NCI-H1105 (cell line): ENCODE results near the gene TMCC1.
"Not testable (repeated sequence)": the region's sequence is repeated elsewhere in the genome, so short reads cannot be mapped to it uniquely, and the experiment has no call there.

ENCODE experiments used
- DNase-seq: peaks from one replicate; lab custom pipeline; 2025; lab: John Stamatoyannopoulos, UW

The TMCC1 gene

DNA sequence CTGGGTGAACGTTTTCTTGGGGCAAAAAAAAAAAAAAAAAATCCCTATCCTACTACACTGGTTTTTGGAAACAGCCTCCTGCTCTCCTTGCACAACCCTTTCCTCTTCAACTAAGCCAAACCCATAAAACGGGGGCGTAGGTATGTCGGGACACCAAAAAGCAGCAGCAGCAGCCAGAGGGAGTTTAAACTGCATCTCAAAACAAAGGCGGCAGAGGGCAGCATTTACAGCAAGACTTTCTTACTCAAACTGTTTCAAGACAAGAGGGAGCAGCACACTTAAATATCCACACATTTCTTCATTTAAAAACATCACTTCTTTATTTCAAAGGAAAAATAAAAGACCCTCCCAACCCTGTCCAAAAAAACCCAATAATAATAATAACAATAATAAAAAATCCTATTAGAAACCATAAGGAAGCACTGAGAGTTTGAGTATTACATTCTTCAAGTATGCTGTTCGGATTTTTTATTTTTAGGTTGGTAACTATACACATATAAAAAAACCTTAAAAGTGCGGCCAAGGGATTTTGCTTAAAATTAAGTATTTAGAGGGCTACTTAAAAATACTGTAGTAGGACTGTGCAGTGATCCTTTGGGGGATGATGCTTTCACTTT, 243.1 kb downstream of the TMCC1 start:
- DNase-seq, result no peak

DNA sequence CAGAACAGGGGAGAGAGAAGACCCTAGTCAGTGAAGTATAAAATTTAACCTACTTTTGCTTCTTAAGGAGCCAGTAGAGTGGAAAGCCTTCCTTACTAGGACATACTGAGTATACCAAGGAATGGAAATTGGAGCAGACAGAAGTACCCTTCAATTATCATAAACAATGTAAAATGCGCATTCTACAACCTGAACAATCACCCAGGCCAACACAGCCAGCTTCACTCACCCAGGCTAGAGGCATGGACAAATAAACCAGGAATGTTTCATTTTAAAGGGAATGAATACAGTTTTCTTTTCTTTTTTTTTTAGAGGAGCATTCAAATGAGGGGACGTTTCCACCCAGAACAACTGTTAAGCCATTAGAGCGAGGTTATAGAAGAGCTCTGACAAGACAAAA, 245.1 kb downstream of the TMCC1 start:
- no peak for DNase-seq

DNA sequence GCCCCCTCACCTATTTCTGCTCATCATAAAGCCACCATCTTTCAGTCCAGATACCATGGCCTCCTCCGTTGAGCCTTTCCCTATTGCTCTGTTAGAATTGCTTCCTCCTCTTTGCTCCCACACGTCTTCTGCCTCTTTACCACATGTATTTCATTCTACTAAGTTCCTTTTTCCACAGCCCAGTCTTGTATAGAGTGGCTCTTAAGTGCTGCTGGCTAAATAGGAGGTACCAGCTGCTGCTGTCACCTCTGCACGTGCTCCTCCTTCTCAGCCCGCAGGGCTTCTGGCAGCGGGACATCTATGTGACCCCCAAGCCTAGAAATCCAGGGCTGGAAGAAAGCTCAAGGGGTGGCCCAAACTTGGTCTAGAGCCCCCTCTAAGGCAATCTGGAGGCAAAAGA, 248.2 kb downstream of the TMCC1 start:
- DNase-seq, result no peak

- DNase-seq, result no peak
These were observed 248.7 kb downstream of the TMCC1 start for GRCh38 chr3:129644836-129645235.

DNA sequence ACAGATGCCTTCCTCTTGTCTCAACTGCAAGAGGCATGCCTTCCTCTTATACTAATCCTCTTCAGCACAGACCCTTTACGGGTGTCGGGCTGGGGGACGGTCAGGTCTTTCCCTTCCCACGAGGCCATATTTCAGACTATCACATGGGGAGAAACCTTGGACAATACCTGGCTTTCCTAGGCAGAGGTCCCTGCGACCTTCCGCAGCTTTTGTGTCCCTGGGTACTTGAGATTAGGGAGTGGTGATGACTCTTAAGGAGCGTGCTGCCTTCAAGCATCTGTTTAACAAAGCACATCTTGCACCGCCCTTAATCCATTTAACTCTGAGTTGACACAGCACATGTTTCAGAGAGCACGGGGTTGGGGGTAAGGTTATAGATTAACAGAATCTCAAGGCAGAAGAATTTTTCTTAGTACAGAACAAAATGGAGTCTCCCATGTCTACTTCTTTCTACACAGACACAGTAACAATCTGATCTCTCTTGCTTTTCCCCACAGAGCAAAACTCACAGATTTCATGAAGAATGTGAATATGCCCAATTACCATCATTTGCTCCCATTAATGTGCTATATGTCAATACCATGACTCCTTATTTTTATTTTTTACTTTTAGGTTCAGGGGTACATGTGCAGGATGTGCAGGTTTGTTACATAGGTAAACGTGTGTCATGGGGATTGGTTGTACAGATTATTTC, 251.8 kb downstream of the TMCC1 start:
- not testable (repeated sequence) for DNase-seq

GRCh38 chr3:129640985-129641384, 252.5 kb downstream of the TMCC1 start:
- not testable (repeated sequence) for DNase-seq

GRCh38 chr3:129638481-129638880, 255.0 kb downstream of the TMCC1 start:
- no peak for DNase-seq

GRCh38 chr3:129636082-129636481, 257.4 kb downstream of the TMCC1 start:
- no peak for DNase-seq

DNA sequence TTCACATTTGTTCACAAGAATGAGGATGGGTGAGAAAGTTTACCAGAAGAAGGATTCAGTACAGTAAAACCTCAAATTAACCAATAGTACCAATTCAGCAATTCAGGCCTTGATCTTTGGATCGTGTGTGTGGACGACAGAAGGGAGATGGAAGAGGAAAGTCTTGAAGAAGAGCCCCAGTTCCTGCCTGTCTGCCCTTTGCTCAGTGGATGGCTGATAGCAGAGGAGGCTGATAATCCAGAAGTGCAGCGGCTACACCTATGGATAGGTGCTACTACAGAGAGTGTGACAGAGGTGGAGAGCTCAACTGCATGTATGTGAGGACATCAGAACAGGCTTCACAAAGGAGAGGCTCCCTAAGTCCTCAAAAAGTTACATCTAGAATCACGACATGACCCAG, 257.9 kb downstream of the TMCC1 start:
- DNase-seq, result no peak

DNA sequence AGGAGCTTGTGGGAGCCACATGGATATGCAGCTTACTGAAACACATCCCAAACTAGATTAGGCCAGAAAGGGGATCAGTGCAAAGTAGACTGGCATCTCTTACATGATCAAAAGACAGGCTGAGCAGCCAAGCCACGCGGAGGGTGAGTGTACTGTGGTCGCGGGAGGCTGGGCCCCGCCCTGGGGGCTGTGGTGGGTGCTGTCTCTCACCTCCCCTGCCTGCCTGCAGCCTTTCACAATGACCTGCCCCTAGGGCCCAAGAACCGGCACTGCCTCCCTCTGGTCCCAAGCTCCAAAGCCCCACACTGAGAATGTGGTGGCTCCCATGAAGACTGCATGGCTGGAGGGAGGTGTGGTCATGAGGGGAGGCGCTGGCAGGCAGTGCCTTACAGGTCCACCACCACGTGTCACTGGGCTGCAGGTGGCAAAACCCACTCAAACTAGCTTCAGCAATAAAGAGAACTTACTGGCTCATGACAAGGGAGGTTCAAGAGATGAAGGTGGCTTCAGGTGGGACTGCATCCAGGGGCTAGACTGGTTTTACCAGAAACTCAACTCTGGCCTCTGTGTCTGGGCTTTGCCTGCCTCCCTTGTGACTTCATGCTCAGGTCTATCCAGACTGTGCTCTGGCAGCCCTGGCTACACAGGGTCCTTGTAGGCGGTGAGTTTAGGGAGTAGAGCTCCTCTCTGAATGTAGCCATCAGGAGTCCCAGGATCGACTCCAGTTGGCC, 259.6 kb downstream of the TMCC1 start:
- DNase-seq, result no peak

DNA sequence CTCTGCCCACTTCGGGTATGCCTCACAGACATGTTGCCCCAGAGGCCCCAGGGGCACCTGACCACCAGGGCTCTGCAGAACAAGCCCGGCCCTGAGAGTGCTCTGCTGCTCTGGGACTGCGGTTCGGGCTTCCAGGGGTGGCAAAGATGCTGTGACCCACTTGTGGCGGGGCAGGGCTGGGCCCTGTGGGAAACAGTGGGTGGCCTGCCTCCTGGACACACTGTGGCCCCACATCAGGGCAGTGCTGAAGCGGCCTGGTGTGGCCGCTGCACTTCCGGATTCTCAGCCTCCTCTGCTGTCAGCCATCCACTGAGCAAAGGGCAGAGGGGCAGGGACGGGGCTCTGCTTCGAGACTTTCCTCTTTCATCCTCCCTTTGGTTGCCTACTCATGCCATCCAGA, 260.5 kb downstream of the TMCC1 start:
- no peak for DNase-seq

- no peak for DNase-seq
These were observed 261.0 kb downstream of the TMCC1 start for GRCh38 chr3:129632556-129632955.

DNA sequence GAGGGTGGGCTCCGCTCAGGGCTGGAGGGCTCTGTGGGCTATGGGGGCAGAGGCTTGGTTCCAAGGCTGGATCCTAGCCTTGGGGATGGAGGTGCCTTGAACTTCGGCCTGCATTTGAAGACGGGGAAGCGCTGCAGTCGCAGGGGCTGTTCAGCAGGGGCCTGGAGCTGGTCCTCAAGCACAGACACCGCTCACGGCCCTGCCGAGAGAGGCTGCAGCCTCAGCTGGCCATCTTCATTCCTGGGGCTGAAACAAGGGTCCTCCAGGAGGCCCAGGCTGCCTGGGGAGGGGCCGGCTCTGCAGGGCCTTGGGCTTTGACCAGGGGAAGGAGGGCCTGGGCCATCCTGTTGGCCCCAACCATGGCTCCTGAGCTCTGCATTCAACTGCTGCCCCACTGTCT, 261.5 kb downstream of the TMCC1 start:
- no peak for DNase-seq

DNA sequence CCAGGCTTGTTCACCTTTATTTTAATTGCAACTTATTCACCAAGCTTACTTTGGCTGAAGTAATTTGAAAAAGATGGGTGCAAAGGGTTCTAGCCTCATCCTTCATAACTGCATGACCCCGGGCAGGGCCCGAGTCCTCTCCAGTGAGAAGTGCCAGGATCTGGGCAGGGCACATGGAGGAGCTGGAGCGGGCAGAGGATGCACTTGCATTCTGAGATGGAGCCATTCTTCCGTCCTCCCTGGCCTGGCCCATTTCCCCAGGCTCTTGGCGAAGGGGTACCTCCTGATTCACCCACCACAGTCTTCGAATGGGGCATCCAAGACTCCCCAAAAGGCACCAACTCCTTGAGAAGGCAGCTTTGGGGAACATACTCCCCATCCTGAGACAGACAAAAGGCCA, 264.5 kb downstream of the TMCC1 start:
- no peak for DNase-seq

- DNase-seq, result no peak
These were observed 265.4 kb downstream of the TMCC1 start for GRCh38 chr3:129628169-129628522.

- peak; percentile 83 for DNase-seq
These were observed 266.0 kb downstream of the TMCC1 start for GRCh38 chr3:129627350-129628168.

DNA sequence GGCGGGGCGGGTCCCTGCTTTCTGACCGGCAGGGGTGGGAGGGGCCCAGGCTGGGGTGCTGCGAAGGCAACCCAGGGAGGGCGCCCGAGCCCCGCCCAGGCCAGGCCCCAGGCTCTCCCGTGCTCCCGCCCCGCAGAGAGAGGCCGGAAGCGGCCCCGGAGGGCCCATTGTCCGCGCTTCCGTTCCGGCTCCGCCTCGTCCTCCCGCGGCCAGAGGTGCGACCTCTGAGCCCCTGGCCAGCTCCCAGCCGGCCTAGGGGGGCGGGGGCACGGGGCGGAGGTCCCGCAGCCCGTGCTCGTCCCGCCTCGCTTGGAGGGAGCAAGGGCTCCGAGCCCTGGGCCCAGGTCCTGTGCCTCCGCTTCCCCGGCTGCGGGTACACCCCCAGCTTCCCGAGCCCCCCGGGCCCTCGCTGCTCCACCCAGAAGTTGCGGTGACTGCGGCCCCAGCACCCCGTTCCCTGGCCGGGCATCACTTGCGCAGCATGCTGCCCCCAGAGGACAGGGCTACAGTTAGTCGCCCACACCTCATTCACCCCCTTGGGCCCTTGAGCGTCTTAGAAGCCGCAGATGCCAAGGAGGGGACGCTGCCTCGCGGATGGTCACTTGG, 266.7 kb downstream of the TMCC1 start:
- peak; percentile 88 for DNase-seq

- no peak for DNase-seq
These were observed 268.2 kb downstream of the TMCC1 start for GRCh38 chr3:129625072-129625874.

DNA sequence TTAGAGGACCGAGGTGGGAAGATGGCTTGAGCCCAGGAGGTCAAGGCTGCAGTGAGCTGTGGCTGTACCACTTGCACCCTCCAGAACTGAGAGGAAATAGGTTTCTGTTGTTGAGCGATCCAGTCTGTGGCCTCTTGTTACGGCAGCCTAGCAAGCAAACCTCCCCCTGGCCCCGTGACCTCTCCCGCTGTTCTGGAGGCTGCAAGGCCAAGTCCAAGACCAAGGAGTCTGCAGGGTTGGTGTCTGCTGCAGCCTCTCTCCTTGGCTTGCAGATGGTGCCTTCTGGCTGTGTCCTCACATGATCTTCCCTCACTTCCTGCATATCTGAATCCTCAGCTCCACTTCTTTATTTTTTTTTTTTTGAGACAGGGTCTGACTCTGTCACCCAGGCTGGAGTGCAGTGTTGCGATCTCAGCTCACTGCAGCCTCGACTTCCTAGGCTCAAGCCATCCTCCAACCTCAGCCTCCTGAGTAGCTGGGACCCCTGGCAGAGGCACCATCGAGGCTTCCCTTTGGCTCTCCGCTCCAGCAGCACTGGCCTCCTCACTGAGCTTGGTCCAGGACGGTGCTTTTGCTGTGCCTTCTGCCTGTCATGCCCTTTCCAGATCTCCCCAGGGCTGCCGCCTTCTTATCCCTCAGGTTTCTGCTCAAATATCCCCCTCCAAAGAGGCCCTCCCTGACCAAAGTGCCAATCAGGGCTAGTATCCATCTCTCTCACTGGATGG, 269.0 kb downstream of the TMCC1 start:
- DNase-seq, result no peak

- no peak for DNase-seq
These were observed 269.9 kb downstream of the TMCC1 start for GRCh38 chr3:129623447-129624118.
